ENCODE results near the gene FCF1.

FCF1 gene

GRCh38 chr14:74765721-74766120 lies 52.8 kb downstream of the FCF1 start:
- no peak for DNase-seq (ENCODE audit: low read depth)

GRCh38 chr14:74771399-74771798 lies 58.5 kb downstream of the FCF1 start:
- no peak for DNase-seq (ENCODE audit: low read depth)

- DNase-seq (ENCODE audit: low read depth) = no peak
Measured at GRCh38 chr14:74784634-74785033, 71.7 kb downstream of the FCF1 start.

GRCh38 chr14:74785056-74785613 lies 72.2 kb downstream of the FCF1 start:
- DNase-seq (ENCODE audit: low read depth) = no peak

- no peak for DNase-seq (ENCODE audit: low read depth)
Measured at GRCh38 chr14:74786796-74787315, 73.9 kb downstream of the FCF1 start.

Measured in non-pigmented ciliary epithelial cell (primary cell).